Right kidney (tissue), 9 donors: Measurements from ENCODE around the gene PWP2.
"Not testable (repeated sequence)": the region's sequence is repeated elsewhere in the genome, so short reads cannot be mapped to it uniquely, and the experiment has no call there.

Source experiments
- DNase-seq: peaks from one replicate; pipeline ENCODE4 v3.0.0-alpha.2; 2016
- long read RNA-seq, 8 donors: transcript quantifications; one replicate each; lab custom pipeline, GENCODE V29; 2026

PWP2 gene
- long read RNA-seq, donor 1, result 0 reads
- long read RNA-seq, donor 2, partial matches to known transcripts, result 0 of 2 reads
- long read RNA-seq, donor 2, other reads (novel, unspliced or antisense), result 0 of 2 reads
- long read RNA-seq, donor 3, partial matches to known transcripts, result 0 of 4 reads
- long read RNA-seq, donor 3, other reads (novel, unspliced or antisense), result 0 of 4 reads
- long read RNA-seq, donor 4, partial matches to known transcripts, result 0 of 4 reads
- long read RNA-seq, donor 4, other reads (novel, unspliced or antisense), result 0 of 4 reads
- long read RNA-seq, donor 5, partial matches to known transcripts, result 0 of 4 reads
- long read RNA-seq, donor 5, other reads (novel, unspliced or antisense), result 0 of 4 reads
- long read RNA-seq, donor 6, result 0 reads
- long read RNA-seq, donor 7, partial matches to known transcripts, result 0 of 1 reads
- long read RNA-seq, donor 7, other reads (novel, unspliced or antisense), result 0 of 1 reads
- long read RNA-seq, donor 8, result 0 reads

DNA sequence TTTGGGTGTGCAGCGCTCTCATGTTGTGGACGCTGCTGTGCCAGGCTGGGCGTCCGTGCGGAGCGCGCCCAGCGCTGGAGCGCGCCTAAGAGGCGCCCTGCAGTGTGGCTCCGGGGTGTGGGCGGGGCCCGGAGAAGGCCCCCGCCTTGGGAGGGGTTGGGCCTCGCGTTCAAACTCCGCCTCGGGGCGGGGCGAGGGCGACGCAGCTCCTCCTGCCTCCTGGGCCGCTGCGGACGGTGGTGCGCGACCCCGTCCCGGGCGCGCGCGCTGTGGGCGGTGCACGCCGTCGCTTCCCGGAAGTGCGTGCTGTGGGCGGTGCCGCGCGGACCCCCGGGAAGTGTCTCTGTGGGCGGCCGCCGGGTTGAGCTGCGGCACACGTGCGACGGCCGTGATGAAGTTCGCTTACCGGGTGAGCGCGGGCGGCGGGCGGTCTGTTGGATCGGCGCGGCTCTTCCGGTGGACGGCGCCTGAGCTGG is at the start of gene PWP2:
Gene PWP2, plus strand, starts transcription at position 374 of the 476 bp plus-strand sequence. Its CDS starts 18 bp downstream, at position 392.
- not testable (repeated sequence) for DNase-seq

DNA sequence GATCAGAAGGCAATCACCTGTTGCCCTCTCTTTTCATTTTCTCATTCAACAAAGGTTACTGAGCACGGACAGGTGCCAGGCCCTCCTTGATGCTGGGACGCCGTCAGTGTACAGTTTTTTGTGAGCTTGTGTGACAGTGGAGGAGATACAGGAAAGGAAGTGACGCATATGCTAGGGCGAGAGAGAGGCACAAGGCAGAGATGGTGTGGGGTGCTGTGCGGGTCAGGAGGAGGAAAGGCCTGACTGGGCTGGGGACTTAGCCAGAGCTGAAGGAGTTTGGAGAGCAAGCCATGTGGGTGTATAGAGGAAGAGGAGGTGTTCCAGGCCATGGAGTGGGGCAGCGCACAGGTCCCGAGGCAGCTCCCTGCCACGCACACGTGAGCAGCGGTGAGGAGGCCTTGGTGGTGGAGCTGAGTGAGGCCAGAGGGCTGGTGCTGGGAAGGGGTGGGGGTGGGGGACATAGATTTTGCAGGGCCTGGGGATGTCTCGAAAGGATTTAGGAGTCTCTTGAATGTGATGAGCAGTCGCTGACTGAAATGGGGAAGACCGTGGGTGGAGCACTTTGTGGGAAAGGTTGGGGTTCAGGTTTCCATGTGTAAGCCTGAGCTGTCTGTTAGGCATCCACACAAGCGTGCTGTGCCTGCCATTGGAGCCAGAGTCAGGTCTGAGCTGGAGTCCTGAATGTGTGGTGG is 49.1 kb upstream of the PWP2 start:
- no peak for DNase-seq

DNA sequence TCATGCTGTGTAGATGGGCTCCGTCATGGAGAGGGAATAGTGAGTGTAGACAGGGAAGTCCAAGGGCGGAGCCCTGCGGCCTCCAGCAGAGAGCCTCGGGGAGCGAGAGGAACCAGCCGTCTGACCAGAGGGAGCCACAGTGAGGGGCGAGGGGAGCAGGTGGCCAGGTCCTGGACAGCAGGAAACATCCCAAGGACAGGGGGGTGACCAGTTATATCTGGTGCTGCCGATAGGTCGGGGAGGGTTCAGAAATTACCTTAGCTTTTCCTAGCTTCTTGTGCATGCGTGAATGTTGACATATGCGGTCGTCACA is 48.6 kb upstream of the PWP2 start:
- no peak for DNase-seq

DNA sequence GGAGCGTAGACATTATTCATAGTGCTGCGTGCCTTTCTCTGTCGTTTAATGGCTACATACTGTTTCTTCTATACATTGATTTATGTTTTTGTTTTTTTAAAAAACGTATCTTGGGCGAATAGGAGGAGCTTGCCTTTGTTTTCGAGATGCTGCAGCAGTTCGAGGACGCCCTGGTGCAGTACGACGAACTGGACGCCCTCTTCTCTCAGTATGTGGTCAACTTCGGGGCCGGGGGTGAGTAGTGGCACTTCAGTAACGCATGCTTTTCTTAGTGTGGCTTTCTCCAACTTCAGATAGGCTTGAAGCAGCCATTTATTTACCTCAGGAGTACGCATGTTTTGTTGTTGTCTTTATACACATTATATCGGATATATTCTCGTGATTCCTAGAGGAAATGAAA is 48.2 kb upstream of the PWP2 start:
- no peak for DNase-seq

DNA sequence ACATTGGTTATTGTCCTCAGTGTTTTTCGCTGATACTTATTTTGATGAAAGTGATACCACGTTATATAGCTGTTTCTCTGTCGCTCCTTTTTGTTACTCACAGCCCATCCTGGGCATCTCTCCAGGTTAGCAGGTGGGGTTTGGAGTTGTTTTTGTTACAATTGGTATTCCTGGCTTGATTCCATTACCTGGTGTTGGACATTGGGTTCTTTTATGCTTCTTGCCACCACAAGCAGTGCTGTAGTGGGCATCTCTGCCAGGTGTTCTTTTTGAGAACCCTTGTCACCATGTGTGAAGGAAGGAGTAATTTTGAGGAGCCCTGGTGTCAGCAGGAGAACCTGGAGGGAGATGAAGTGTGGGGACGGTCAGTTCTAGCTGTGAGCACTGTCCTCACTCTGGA is 47.5 kb upstream of the PWP2 start:
- DNase-seq, result no peak

DNA sequence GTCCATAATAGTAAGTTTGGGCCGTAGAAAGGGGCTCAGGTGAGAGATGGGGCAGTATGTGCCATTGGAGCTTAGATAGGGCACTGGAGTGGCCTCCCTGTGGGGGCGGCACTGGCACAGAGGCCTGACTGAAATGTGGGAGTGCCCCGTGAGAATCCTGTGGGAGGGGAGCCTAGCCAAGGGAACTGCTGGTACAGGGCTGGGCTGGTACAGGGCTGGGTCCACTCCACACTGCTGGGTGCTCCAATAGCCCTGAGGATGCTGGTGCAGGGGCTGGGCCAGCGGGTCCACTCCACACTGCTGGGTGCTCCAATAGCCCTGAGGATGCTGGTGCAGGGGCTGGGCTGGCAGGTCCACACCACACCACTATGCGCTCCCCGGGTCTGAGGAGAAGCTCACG is 44.8 kb upstream of the PWP2 start:
- no peak for DNase-seq

DNA sequence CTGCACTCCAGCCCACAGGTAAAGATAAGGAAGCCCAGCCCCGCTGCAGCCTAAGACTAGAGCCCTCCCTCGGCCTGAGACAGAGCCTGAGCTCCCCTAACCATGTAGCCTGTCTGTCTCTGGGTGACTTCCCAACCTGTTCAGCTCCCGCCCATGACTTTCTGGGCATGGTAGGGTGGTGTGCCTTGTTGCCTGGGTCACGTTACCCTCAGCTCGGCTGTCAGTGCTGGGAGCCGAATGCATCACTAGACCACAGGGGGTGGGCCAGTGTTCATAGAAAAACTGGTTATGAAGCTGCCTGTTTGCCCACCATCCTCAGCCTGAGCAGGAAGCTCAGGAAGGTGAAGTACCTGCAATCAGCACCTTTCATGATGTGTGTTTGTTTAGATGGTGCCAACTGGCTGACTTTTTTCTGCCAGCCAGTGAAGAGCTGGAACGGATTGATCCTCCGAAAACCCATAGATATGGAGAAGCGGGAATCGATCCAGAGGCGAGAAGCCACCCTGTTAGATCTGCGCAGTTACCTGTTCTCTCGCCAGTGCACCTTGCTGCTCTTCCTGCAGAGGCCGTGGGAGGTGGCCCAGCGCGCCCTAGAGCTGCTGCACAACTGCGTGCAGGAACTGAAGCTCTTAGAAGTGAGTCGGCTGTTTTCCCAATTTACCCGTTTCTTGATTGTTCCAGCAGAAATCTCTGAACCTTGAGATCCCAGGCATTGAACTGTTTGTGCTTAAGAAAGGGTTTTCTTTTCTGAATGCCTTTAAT is 43.9 kb upstream of the PWP2 start:
- DNase-seq, result no peak

DNA sequence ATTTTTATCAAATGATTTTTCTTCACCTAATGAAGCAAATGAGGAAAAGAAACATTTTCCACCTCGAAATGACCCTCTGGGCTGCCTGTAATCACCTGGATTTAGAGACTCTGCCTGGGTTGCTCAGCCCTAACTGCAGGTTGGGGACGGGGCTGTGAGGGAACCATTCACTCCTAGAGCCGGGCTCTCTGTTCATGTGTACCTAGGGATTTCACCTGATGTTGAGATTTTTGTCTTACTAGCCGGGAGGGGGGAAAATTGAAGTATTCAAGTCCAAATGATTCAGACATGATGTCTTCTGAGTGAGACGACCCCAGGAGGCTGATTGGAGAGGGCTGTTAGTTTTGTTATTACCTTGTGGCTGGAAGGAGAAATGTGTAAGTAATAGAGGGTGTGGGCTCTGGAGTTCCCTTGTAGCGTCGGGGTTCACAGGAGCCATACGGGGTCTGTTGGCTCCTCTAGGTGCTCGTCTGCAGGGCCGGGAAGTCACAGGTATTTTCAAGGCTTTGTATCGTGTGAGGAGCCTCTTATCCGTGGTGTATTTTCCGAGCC is 42.3 kb upstream of the PWP2 start:
- DNase-seq, result no peak

DNA sequence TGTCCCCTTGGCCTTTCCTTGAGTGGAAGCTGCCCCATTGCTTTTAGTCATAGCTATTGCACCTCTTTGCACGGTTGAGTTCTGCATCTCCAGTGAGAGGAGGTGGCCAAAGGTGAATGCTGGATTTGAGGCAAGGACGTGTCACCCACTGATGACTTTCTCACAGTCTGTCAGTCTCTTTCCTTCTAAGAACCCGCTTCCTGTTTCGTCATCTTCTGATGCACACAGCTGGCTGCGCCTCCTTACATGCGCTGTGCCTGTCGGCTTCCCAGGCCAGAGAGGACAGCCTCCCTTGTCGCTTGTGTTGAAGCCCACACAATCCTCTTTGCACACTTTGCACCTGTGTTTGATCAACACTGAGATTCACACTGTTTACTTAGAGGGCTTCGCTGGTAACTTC is 41.8 kb upstream of the PWP2 start:
- DNase-seq, result no peak

DNA sequence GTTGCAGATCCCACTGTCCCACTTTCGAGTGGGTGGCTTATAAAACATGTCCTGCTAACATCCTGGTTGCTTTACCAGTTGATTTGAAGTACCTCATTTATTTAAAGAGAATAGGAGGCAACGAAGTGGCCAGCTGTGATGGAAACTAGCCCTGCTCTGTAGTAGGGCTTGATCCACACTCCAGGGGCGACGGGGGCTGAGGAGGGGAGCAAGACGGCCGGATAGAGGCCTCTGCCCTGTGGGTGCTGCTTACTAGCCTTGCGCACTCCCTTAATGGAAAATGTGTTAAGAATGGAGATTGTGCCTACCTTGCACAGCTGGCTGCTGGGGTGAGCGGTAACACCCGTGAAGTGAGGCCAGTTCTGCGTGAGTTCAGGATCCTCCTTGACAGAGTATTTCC is 41.1 kb upstream of the PWP2 start:
- DNase-seq, result no peak

DNA sequence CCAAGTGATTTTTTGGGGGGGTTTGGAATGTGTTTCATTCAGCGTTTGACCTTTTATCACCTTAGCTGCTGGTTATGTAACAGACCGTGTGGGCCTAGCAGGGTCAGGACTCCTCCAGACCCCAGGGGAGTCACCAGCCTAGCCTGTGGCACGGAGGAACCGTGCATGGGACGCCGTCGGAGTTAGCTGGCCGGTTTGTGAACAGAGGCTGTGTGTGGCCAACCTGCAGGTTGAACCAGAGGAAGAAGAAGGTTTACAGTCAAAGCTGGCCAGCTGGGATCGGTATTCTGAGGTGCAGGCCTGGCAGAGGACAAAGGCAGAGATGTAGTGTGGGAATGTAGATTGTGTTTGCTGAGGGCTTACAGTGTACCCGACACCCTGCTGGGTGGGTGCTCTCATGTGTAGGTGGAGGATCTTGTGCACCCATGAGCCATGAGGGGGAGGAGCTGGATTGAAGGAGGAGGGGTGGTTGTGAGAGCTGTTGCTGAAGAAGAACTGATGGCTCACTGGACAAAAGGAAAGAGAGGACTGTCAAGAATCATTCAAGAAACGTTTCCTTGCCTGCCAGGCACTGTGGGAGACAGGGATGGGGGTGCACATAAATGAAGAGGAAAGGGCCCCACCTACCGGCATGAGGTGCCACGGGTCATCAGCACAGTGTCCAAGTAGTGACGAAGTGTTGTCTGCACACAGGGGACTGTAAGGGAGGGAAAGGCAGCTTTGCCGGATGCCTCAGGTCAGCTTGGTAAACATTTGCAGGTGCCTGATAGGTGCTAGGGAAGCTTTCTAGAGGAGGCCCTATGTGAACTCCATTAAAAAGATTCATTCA is 40.0 kb upstream of the PWP2 start:
- no peak for DNase-seq

DNA sequence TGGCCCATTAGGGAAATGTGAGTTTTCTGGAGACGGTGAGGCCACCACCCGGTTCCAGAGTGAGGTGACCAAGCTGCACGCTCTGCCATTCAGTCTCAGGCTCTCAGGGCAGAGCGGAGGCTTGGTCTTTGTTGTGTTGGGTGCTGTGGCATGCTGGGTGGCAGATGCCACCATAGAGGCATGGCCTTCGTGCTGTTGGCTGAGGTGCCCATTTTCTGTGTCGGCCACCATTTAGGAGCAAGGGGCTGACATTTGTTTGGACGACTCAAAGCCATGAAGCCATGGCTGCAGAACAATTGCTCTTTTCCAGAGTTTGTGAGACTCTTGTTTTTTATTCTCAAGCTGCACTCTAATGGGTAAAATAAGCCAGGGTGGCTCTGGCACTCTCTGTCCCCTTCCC is 36.8 kb upstream of the PWP2 start:
- no peak for DNase-seq

DNA sequence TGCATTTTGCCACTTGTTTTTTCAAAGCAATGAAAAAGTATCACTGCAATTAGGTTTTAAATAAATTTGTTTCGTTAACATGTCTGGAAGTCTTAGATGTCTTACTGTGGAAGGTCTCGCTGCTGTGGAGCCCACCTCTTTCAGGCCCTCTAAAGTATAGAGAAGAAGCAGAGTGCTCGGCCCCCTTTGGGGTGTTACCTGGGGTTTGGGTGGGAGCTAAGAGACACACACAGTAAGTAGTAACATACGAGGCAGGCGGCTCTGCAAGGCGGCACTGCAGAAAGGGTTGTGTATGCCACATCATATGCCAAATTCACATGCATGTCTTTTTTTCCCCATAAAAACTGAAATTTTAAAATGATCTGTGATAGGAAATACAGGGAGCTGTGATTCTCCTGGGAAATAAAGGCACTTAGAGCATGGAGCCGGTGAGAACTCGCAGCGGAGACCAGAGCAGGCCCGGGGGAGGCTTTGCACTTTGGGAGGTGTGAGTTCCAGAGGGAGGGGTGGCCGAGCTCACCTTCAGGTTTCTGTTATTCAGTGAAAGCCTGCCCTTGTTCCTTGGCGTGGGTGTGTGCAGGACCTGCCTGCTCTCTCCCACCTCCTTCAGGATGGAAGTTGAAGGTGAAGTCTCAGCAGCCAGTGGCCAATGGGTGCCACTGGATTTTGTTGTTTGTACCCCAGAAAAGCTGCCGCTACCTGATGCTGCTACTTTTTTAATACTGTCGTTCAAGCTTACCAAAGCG is 35.7 kb upstream of the PWP2 start:
- no peak for DNase-seq

DNA sequence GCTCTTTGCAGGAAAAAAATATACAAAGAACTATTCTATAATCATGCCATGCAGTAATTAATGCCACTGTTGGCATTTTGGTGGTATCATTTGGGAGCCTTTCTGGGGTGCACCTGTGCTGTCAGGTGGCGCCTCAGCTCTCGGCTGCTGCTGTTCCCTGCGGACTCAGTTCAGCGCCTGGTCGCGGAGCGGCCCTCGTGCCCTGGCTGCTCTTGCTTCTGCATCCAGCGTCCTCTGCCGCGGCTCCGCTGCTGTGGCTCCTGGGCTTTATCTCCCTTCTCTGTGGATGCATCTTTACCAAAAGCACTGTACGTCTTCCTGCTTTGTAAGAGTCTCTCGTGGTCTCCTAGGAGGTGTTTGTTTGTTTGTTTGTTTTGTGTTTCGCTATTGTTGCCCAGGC is 35.1 kb upstream of the PWP2 start:
- DNase-seq, result no peak

DNA sequence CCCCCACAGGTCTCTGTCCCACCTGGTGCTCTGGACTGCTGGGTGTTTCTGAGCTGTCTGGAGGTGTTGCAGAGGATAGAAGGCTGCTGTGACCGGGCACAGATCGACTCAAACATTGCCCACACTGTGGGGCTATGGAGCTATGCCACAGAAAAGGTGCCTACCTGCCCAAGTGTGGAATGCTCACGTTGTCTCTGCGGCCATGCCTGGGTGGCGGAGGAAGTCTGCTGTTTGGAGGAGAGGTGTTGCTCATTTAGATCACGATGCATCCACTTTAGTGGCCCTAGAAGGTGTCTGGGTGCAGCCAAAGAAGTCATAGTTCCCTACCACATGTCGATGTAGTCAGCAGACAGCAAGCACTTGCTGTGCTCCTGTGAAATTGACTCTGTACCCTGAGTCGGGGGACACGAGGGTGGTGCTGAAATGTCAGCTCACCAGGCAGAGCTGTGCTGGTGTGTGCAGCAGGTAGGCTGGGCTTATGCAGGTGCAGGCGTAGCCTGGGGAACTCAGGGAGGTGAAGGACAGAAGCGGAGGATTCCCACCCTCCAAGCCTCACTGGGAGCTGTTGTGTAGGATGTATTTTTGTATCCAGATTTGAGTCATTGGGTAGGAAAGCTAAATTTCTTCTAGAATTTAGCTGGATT is 32.8 kb upstream of the PWP2 start:
- no peak for DNase-seq

DNA sequence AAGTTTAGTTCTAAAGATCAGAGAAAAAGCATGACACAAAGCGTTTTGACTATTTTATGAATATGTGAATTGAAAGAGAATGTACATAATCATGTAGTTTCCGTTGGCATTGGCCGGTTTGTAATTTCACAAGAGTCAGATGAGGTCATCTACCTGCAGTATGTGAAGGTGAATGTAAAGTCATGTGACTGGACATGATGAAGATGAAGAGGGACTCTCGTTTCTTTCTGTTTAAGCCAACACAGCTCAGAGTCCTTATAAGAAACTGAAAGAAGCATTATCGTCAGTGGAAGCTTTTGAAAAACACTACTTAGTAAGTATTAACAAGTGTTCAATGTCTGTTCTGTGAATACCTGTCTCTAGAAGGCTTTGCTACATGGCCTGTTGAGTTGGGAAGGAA is 30.9 kb upstream of the PWP2 start:
- DNase-seq, result no peak

DNA sequence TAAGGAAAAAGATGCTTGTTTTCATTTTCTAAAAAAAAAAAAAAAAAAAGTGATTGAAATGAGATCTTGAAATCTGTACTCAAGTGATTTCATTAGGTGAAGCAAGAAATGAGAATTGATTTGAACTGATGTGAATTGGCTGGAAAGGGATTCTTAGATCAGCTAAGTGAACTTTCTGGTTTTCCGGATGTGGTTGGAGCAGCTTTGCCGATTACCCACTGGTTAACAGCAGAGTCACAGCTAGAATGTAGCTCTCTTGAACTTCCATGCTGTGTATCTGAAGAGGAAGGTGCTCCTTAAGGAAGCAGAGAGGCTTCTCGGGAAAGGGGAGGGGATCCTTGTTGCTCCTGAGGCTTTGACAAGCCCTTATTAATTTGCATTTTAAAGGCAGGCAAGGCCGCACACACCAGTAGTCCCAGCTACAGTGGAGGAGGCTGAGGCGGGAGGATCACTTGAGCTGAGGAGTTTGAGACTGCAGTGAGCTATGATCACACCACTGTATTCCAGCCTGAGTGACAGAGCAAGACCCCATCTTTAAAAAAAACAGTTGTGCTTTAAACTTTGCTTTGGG is 28.7 kb upstream of the PWP2 start:
- no peak for DNase-seq

DNA sequence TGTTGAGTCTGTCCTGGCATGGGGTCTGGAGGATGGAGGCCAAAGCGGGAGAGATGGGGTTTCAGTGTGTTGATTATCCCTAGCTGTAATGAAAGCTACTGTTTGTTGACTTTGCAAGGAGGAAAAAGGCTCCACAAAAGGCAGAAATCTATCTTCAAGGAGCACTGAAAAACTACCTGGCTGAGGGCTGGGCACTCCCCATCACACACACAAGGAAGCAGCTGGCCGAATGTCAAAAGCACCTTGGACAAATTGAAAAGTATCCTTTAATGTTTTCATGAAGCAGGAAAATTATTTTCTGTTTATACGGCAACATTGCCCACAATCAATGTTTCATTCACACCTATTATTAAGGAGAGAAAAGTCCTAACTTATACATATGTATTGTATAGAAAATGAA is 27.8 kb upstream of the PWP2 start:
- no peak for DNase-seq

DNA sequence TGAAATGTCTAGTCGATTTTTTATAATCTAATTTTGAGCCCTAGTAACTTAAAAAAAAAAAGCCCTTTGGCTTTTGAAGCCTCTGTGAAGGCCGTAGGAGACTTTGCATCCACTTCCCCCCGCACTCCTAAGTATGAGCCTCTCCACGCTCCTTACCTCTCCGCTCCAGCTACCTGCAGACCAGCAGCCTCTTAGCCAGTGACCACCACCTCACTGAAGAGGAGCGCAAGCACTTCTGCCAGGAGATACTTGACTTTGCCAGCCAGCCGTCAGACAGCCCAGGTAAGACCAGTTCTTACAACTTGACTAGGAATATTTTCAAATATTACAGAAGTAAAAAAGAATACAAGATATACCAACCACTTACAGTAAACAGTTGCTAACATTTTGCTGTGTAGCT is 27.4 kb upstream of the PWP2 start:
- DNase-seq, result no peak
